Gastrocnemius medialis (tissue), 4 donors: ENCODE data around the gene KRTCAP2. TPM values are rescaled to one million over a fixed set of nuclear protein-coding genes. Genes with fewer than 3 reads are reported as not detected.

ENCODE experiments used
- ATAC-seq, 2 donors: fragments of 150-250 bp; one replicate each; pipeline ENCODE4 v1.9.1; 2016
- DNase-seq, 2 donors: peaks; one replicate each; pipeline ENCODE4 v3.0.0-alpha.2; 2019
- H3K27ac ChIP-seq, 4 donors: fragments of 200-600 bp; sonication (generic); 1 replicate in 1 of 4; 2 replicates in 3 of 4; pipeline ENCODE4 v1.5.1; 2016 to 2018; ENCODE audit warnings: mild to moderate bottlenecking in 2 of 4, moderate library complexity in 1 of 4
- H3K27me3 ChIP-seq, 3 donors: fragments of 200-600 bp; sonication (generic) in 2 of 3; 1 replicate in 1 of 3; 2 replicates in 2 of 3; pipeline versions ENCODE4 v1.5.1 to v1.6.0; 2016 to 2019; ENCODE audit warnings: mild to moderate bottlenecking in 1 of 3, moderate library complexity in 1 of 3
- H3K36me3 ChIP-seq, 2 donors: fragments of 200-600 bp; sonication (generic) in 1 of 2; one replicate each; pipeline ENCODE4 v1.5.1; 2017 to 2018
- H3K4me1 ChIP-seq, 2 donors: fragments of 200-600 bp; sonication (generic) in 1 of 2; one replicate each; pipeline ENCODE4 v1.5.1; 2016 to 2017; ENCODE audit warnings: mild to moderate bottlenecking in 2 of 2
- H3K4me3 ChIP-seq, 4 donors: fragments of 200-600 bp; sonication (generic) in 3 of 4; 1 replicate in 1 of 4; 2 replicates in 3 of 4; pipeline ENCODE4 v1.5.1; 2016 to 2019; ENCODE audit warnings: mild to moderate bottlenecking in 2 of 4
- H3K9me3 ChIP-seq, 3 donors: fragments of 200-600 bp; sonication (generic) in 2 of 3; 1 replicate in 1 of 3; 2 replicates in 2 of 3; pipeline ENCODE4 v1.5.1; 2016 to 2019
- CTCF ChIP-seq, 5 experiments: fragments of 450-650 bp in 3 of 5; fragments of 200-600 bp in 2 of 5; sonication (generic) in 2 of 5; IDR thresholded peaks in 4 of 5; conservative IDR thresholded peaks in 1 of 5; 1 replicate in 4 of 5; 2 replicates in 1 of 5; pipeline ENCODE4 v1.5.1; 2016 to 2019; ENCODE audit warnings: antibody characterized with exemption in 5 of 5, mild to moderate bottlenecking in 3 of 5, moderate library complexity in 3 of 5
- POLR2A ChIP-seq, 2 donors: fragments of 450-650 bp; IDR thresholded peaks; one replicate each; pipeline ENCODE4 v1.6.1; 2017; ENCODE audit warnings: antibody characterized with exemption in 2 of 2, mild to moderate bottlenecking in 2 of 2, moderate library complexity in 2 of 2
- in situ Hi-C, 4 donors: fragments of 200-750 bp; cut with MboI; loops; one replicate each; pipeline versions ENCODE4 v1.15.0 to v1.8.0; 2017; ENCODE audit warnings: low sequenced_read_pairs in 4 of 4
- intact Hi-C: fragments of 100-400 bp; cut with DNase I; formaldehyde crosslinking; loops from one replicate; pipeline ENCODE4 v1.15.1; 2023; ENCODE audit warnings: low total_unique reads
- total RNA-seq, 4 donors: library from RNA; depleted of rRNA; stranded (reverse); fragments of >200 nt; gene quantifications; one replicate each; pipeline versions ENCODE4 v1.1.0 to v1.2.3, GENCODE V29; 2016

Gene KRTCAP2
- total RNA-seq, 4 donors from 2014 or later: 59.6 to 102 (median 91.6) TPM

GRCh38 chr1:155181371-155182051 is 8.4 kb upstream of the KRTCAP2 start:
- no peak for TF ChIP-seq POLR2A (IDR thresholded peaks at IDR 0.05)
- no peak for TF ChIP-seq CTCF (IDR thresholded peaks at IDR 0.05 in 4 of 5, conservative IDR thresholded peaks at IDR 0.05 in 1 of 5)
- Histone ChIP-seq H3K27ac (no peak overlapping the region), H3K9me3 (no peaks in the 10 kb centered on the region), H3K4me1 (peaks cover 0 to 10% of the 10 kb centered on the region in 2 donors), H3K27me3 (no peaks in the 10 kb centered on the region), H3K36me3 (no peaks in the 10 kb centered on the region), H3K4me3 (no peak overlapping the region)
- no peak for ATAC-seq
- intact Hi-C loops: no loop called here
- in situ Hi-C loops: no loop called here
- DNase-seq: no peak

GRCh38 chr1:155179112-155180031 is 6.3 kb upstream of the KRTCAP2 start:
- no peak overlapping the region for H3K27ac ChIP-seq
- no peak for DNase-seq
- peaks cover 7 to 12% (median 11%) of the 10 kb centered on the region in 3 donors for H3K27me3 ChIP-seq
- peaks cover 0 to under 1% of the 10 kb centered on the region in 2 donors for H3K4me1 ChIP-seq
- in situ Hi-C loops (no loop called here), intact Hi-C loops (no loop called here)
- no peak for ATAC-seq
- no peaks in the 10 kb centered on the region for H3K9me3 ChIP-seq
- H3K4me3 ChIP-seq: no peak overlapping the region
- TF ChIP-seq POLR2A (IDR thresholded peaks at IDR 0.05) (no peak), CTCF (IDR thresholded peaks at IDR 0.05 in 4 of 5, conservative IDR thresholded peaks at IDR 0.05 in 1 of 5) (no peak)
- no peaks in the 10 kb centered on the region for H3K36me3 ChIP-seq

- TF ChIP-seq POLR2A (IDR thresholded peaks at IDR 0.05) (no peak), CTCF (IDR thresholded peaks at IDR 0.05 in 4 of 5, conservative IDR thresholded peaks at IDR 0.05 in 1 of 5) (no peak)
- Histone ChIP-seq H3K4me1 (peaks cover 2 to 6% of the 10 kb centered on the region in 2 donors), H3K36me3 (no peaks in the 10 kb centered on the region), H3K9me3 (no peaks in the 10 kb centered on the region), H3K4me3 (no peak overlapping the region), H3K27me3 (peaks cover 15 to 20% (median 17%) of the 10 kb centered on the region in 3 donors), H3K27ac (no peak overlapping the region)
- in situ Hi-C loops: no loop called here
- DNase-seq (no peak), ATAC-seq (no peak)
- intact Hi-C loops: no loop called here
These were observed 5.5 kb upstream of the KRTCAP2 start for GRCh38 chr1:155178441-155179111.

GRCh38 chr1:155177918-155178281 is 4.8 kb upstream of the KRTCAP2 start:
- H3K4me3 ChIP-seq: no peak overlapping the region
- H3K9me3 ChIP-seq: no peaks in the 10 kb centered on the region
- no peaks in the 10 kb centered on the region for H3K36me3 ChIP-seq
- in situ Hi-C loops: no loop called here
- H3K27ac ChIP-seq: no peak overlapping the region
- TF ChIP-seq CTCF (IDR thresholded peaks at IDR 0.05 in 4 of 5, conservative IDR thresholded peaks at IDR 0.05 in 1 of 5) (no peak), POLR2A (IDR thresholded peaks at IDR 0.05) (no peak)
- peaks cover 15 to 21% (median 18%) of the 10 kb centered on the region in 3 donors for H3K27me3 ChIP-seq
- intact Hi-C loops: no loop called here
- ATAC-seq (no peak), DNase-seq (no peak)
- H3K4me1 ChIP-seq: peaks cover 6 to 9% of the 10 kb centered on the region in 2 donors
